Parathyroid adenoma (tissue), 2 donors: ENCODE data around the gene VPS33B.
"Not testable (repeated sequence)": the region's sequence is repeated elsewhere in the genome, so short reads cannot be mapped to it uniquely, and the experiment has no call there.

Source experiments
- H2AFZ ChIP-seq: fragments of 300-600 bp; sonication (generic); one replicate; pipeline ENCODE4 v1.7.0; 2017; ENCODE audit warnings: antibody characterized with exemption, mild to moderate bottlenecking
- H3K27ac ChIP-seq: fragments of 300-600 bp; sonication (generic); one replicate; pipeline ENCODE4 v1.7.0; 2017
- H3K27me3 ChIP-seq: fragments of 300-600 bp; sonication (generic); one replicate; pipeline ENCODE4 v1.7.0; 2017; ENCODE audit warnings: low read length; ENCODE audit not compliant: control insufficient read depth, insufficient read depth
- H3K36me3 ChIP-seq: fragments of 300-600 bp; sonication (generic); one replicate; pipeline ENCODE4 v1.7.0; 2017; ENCODE audit warnings: low read length; ENCODE audit not compliant: control insufficient read depth, insufficient read depth
- H3K4me1 ChIP-seq: fragments of 300-600 bp; sonication (generic); one replicate; pipeline ENCODE4 v1.7.0; 2017; ENCODE audit warnings: control low read depth
- H3K4me2 ChIP-seq: fragments of 300-600 bp; sonication (generic); one replicate; pipeline ENCODE4 v1.7.0; 2017; ENCODE audit warnings: low read length
- H3K4me3 ChIP-seq: fragments of 300-600 bp; sonication (generic); one replicate; pipeline ENCODE4 v1.7.0; 2017; ENCODE audit warnings: low read depth, low read length
- H3K79me2 ChIP-seq: fragments of 300-600 bp; sonication (generic); one replicate; pipeline ENCODE4 v1.7.0; 2017; ENCODE audit warnings: control low read depth
- H3K9ac ChIP-seq: fragments of 300-600 bp; sonication (generic); one replicate; pipeline ENCODE4 v1.7.0; 2017; ENCODE audit warnings: mild to moderate bottlenecking
- H3K9me3 ChIP-seq: fragments of 300-600 bp; sonication (generic); one replicate; pipeline ENCODE4 v1.7.0; 2017; ENCODE audit warnings: low read length; ENCODE audit not compliant: control insufficient read depth
- TF ChIP-seq, protein P1 (sequence below): fragments of 300-600 bp; sonication (generic); IDR thresholded peaks from one replicate; pipeline ENCODE4 v1.7.0; 2017; ENCODE audit warnings: antibody characterized with exemption, mild to moderate bottlenecking
- donor health status: primary hyperparathyroidism.

Gene VPS33B

DNA sequence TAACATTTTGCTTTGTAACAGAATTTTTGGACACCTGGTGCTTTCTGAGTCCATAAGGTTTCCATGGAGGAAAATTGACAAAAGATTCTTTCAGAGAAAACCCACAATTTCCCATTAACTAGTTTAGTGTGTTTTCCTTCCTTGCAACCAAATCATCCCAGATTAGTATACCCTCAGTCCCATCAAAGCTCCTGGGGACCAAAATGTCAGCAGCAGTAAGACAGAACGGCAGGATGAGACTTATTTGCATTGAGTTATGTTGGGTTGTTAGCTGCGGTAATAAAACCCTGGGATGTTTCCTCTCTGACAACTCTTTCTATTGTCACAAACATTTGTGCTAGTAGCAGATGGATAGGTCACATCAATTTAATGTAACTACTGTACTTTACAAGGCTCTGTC is 32.4 kb upstream of the VPS33B start:
- Histone ChIP-seq H3K79me2 (no peaks in the 10 kb centered on the region), H3K27ac (no peak overlapping the region), H3K4me1 (no peaks in the 10 kb centered on the region), H3K4me3 (no peak overlapping the region), H3K4me2 (no peak overlapping the region), H3K36me3 (no peaks in the 10 kb centered on the region), H3K27me3 (no peaks in the 10 kb centered on the region), H3K9ac (no peak overlapping the region), H3K9me3 (no peaks in the 10 kb centered on the region), H2AFZ (no peak overlapping the region)
- TF ChIP-seq, protein P1, sequence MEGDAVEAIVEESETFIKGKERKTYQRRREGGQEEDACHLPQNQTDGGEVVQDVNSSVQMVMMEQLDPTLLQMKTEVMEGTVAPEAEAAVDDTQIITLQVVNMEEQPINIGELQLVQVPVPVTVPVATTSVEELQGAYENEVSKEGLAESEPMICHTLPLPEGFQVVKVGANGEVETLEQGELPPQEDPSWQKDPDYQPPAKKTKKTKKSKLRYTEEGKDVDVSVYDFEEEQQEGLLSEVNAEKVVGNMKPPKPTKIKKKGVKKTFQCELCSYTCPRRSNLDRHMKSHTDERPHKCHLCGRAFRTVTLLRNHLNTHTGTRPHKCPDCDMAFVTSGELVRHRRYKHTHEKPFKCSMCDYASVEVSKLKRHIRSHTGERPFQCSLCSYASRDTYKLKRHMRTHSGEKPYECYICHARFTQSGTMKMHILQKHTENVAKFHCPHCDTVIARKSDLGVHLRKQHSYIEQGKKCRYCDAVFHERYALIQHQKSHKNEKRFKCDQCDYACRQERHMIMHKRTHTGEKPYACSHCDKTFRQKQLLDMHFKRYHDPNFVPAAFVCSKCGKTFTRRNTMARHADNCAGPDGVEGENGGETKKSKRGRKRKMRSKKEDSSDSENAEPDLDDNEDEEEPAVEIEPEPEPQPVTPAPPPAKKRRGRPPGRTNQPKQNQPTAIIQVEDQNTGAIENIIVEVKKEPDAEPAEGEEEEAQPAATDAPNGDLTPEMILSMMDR, result no peak

DNA sequence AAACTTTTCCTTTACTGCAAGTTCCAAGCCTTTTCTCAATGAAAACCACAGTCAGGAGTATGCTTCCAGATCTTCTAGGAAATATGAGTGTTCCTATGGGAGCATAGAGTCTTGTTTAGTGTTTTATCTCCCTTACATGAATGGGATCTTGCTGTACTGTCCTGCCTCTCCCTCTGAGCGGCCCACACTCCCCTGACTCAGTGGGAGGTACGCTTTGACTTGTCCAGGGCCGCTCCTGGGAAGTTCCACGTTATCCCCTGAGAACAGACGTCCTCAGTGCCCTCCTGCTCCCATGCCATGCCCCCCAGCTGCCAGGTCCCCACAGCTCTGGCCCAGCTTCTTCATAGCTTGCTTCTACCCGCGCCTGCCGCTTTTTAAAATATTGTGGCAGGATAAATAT is 28.9 kb upstream of the VPS33B start:
- H3K27me3 ChIP-seq, result no peaks in the 10 kb centered on the region
- no peak overlapping the region for H3K4me3 ChIP-seq
- H3K36me3 ChIP-seq, result no peaks in the 10 kb centered on the region
- no peaks in the 10 kb centered on the region for H3K9me3 ChIP-seq
- H3K4me1 ChIP-seq, result no peaks in the 10 kb centered on the region
- no peaks in the 10 kb centered on the region for H3K79me2 ChIP-seq
- H2AFZ ChIP-seq, result no peak overlapping the region
- TF ChIP-seq, protein P1, result no peak
- H3K9ac ChIP-seq, result no peak overlapping the region
- H3K27ac ChIP-seq, result no peak overlapping the region
- no peak overlapping the region for H3K4me2 ChIP-seq

DNA sequence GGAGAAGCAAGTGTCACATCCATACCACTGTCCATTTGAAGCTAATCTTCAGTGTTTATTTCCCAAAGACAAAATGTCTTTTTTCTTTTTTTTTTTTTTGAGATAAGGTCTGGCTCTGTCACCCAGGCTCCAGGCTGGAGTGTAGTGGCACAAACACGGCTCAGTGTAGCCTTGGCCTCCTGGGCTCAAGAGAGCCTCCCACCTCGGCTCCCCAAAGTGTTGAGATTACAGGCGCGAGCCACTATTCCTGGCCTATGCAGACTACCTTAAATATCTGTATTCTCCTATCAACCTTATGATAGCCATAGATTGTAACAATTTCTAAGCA is 27.7 kb upstream of the VPS33B start:
- Histone ChIP-seq H3K4me3 (no peak overlapping the region), H3K9me3 (no peaks in the 10 kb centered on the region), H3K79me2 (no peaks in the 10 kb centered on the region), H3K9ac (no peak overlapping the region), H3K27me3 (no peaks in the 10 kb centered on the region), H3K4me2 (no peak overlapping the region), H2AFZ (no peak overlapping the region), H3K27ac (no peak overlapping the region), H3K4me1 (no peaks in the 10 kb centered on the region), H3K36me3 (no peaks in the 10 kb centered on the region)
- TF ChIP-seq, protein P1, result no peak

DNA sequence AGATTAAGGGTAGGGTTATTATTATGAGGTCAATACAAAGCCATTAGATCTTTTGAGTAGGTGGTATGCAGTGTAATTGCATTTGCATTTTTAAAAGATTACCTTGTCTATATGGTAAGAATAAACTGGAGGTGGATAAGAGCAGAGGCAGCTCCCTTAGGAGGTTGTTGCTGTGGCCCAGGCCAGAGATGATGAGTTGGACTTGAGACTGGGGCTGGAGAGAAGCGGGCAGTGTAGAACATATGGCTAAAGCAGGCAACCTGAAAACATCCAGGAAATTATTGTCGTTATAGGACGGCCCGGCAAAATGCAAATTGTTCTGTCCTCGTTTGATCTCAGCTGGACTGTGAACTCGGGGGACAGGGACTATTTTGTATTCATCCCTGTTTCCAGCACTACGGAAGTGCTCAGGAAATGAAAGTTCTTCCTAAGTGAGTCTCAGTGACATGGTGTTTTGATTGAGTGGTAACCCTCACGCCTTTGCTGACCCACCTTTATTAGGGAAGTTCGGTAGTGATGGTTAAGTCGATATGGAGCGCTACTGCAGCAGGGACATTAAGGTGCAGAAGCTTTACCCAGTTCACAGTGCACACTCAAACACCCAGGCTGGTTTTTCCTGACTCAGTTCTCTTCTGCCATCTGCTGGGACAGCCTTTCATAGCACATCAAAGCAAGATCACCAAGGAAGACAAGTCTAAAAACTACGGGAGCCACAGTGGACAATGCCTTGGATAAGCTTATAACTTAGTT is 27.2 kb upstream of the VPS33B start:
- TF ChIP-seq, protein P1, result peak; percentile 49
- Histone ChIP-seq H3K27ac (no peak overlapping the region), H3K4me1 (no peaks in the 10 kb centered on the region), H3K9me3 (no peaks in the 10 kb centered on the region), H3K36me3 (no peaks in the 10 kb centered on the region), H2AFZ (no peak overlapping the region), H3K4me3 (peak overlapping the region; percentile 2), H3K27me3 (no peaks in the 10 kb centered on the region), H3K4me2 (no peak overlapping the region), H3K9ac (no peak overlapping the region), H3K79me2 (no peaks in the 10 kb centered on the region)

DNA sequence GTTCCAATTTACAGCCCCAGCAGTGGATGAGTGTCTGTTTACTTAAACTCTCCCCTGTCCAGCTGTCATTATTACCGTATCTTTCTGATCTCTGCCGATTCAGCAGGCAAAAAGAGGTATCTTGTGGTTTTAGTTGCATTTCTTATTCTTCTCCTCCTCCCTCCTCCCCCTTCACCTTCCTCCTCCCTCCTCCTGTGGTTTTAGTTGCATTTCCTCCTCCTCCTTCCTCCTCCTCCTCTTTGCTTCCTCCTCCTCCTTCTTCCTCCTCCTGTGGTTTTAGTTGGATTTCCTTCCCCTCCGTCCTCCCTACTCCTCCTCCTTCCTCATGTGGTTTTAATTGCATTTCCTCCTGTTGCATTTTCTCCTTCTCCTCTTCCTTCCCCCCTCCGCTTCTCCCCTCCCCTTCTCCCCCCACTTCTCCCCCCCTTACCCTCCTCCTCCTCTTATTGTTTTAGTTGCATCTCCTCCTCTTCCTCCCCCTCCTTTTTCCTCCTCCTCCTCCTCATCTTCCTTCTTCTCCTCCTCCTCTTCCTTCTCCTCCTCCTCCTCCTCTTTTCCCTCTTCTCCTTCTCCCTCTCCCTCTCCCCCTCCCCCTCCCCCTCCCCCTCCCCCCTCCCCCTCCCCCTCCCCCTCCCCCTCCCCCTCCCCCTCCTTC is 25.3 kb upstream of the VPS33B start:
- Histone ChIP-seq H3K27me3 (no peaks in the 10 kb centered on the region), H3K36me3 (no peaks in the 10 kb centered on the region), H3K4me3 (no peak overlapping the region), H3K9me3 (no peaks in the 10 kb centered on the region), H3K79me2 (no peaks in the 10 kb centered on the region), H3K9ac (no peak overlapping the region), H3K27ac (no peak overlapping the region), H3K4me2 (no peak overlapping the region), H3K4me1 (no peaks in the 10 kb centered on the region), H2AFZ (no peak overlapping the region)
- TF ChIP-seq, protein P1, result no peak

DNA sequence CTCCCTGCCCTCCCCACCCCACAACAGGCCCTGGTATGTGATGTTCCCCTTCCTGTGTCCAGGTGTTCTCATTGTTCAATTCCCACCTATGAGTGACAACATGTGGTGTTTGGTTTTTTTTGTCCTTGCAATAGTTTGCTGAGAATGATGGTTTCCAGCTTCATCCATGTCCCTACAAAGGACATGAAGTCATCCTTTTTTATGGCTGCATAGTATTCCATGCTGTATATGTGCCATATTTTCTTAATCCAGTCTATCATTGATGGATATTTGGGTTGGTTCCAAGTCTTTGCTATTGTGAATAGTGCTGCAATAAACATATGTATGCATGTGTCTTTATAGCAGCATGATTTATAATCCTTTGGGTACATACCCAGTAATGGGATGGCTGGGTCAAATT is 23.7 kb upstream of the VPS33B start:
- not testable (repeated sequence) for H3K4me2 ChIP-seq, H3K36me3 ChIP-seq, H3K27me3 ChIP-seq, H3K4me3 ChIP-seq, H3K27ac ChIP-seq, H3K9me3 ChIP-seq, H3K79me2 ChIP-seq, H3K9ac ChIP-seq, H2AFZ ChIP-seq, H3K4me1 ChIP-seq
